ENCODE measurements around the gene BCORL1. TPM values are rescaled to one million over a fixed set of nuclear protein-coding genes. Genes with fewer than 3 reads are reported as not detected.
A peak's percentile ranks its signal among the peaks of the same experiment; 100 is the strongest.

The BCORL1 gene
- total RNA-seq, 1 donor from 2014 or later: 22.9 TPM

- H3K36me3 Mint-ChIP-seq (ENCODE audit: unreplicated experiment): peaks cover 5% of the 10 kb centered on the region
- H3K4me3 Mint-ChIP-seq (ENCODE audit: unreplicated experiment): no peak overlapping the region
- peak overlapping the region; percentile 1 for H3K27ac Mint-ChIP-seq (ENCODE audit: unreplicated experiment)
- no peaks in the 10 kb centered on the region for H3K27me3 Mint-ChIP-seq (ENCODE audit: unreplicated experiment)
- no peak for DNase-seq (ENCODE audit: extremely low spot score, unreplicated experiment)
- no peak for TF ChIP-seq CTCF (IDR thresholded peaks at IDR 0.05)
- H3K9me3 Mint-ChIP-seq (ENCODE audit: unreplicated experiment): no peaks in the 10 kb centered on the region
- H3K4me1 Mint-ChIP-seq (ENCODE audit: unreplicated experiment): peaks cover 4% of the 10 kb centered on the region
These were observed 93.3 kb downstream of the BCORL1 start for GRCh38 chrX:130075777-130076176.

GRCh38 chrX:130079824-130080406, 97.5 kb downstream of the BCORL1 start:
- no peak for DNase-seq (ENCODE audit: extremely low spot score, unreplicated experiment)
- Mint-ChIP-seq H3K27ac (ENCODE audit: unreplicated experiment) (peak overlapping the region; percentile 9), H3K36me3 (ENCODE audit: unreplicated experiment) (no peaks in the 10 kb centered on the region), H3K9me3 (ENCODE audit: unreplicated experiment) (no peaks in the 10 kb centered on the region), H3K27me3 (ENCODE audit: unreplicated experiment) (no peaks in the 10 kb centered on the region), H3K4me3 (ENCODE audit: unreplicated experiment) (no peak overlapping the region), H3K4me1 (ENCODE audit: unreplicated experiment) (peaks cover 30% of the 10 kb centered on the region)
- TF ChIP-seq CTCF (IDR thresholded peaks at IDR 0.05): peak; percentile 66

- peaks cover 34% of the 10 kb centered on the region for H3K4me1 Mint-ChIP-seq (ENCODE audit: unreplicated experiment)
- no peak for DNase-seq (ENCODE audit: extremely low spot score, unreplicated experiment)
These were observed 98.4 kb downstream of the BCORL1 start for GRCh38 chrX:130080791-130081367.

GRCh38 chrX:130081421-130082045, 99.1 kb downstream of the BCORL1 start:
- Mint-ChIP-seq H3K9me3 (ENCODE audit: unreplicated experiment) (no peaks in the 10 kb centered on the region), H3K27me3 (ENCODE audit: unreplicated experiment) (no peaks in the 10 kb centered on the region), H3K4me3 (ENCODE audit: unreplicated experiment) (no peak overlapping the region), H3K36me3 (ENCODE audit: unreplicated experiment) (no peaks in the 10 kb centered on the region), H3K4me1 (ENCODE audit: unreplicated experiment) (peaks cover 37% of the 10 kb centered on the region), H3K27ac (ENCODE audit: unreplicated experiment) (peak overlapping the region; percentile 65)
- TF ChIP-seq CTCF (IDR thresholded peaks at IDR 0.05): no peak
- DNase-seq (ENCODE audit: extremely low spot score, unreplicated experiment): no peak

More at GRCh38 chrX:130080791-130081367, 98.4 kb downstream of the BCORL1 start:
- Mint-ChIP-seq H3K4me3 (ENCODE audit: unreplicated experiment) (no peak overlapping the region), H3K36me3 (ENCODE audit: unreplicated experiment) (no peaks in the 10 kb centered on the region), H3K27me3 (ENCODE audit: unreplicated experiment) (no peaks in the 10 kb centered on the region), H3K27ac (ENCODE audit: unreplicated experiment) (peak overlapping the region; percentile 57), H3K9me3 (ENCODE audit: unreplicated experiment) (no peaks in the 10 kb centered on the region)
- TF ChIP-seq CTCF (IDR thresholded peaks at IDR 0.05): no peak
